ENCODE measurements around the gene SLC17A2.
"Not testable (repeated sequence)": the region's sequence is repeated elsewhere in the genome, so short reads cannot be mapped to it uniquely, and the experiment has no call there.

The SLC17A2 gene

GRCh38 chr6:25939593-25939992 lies 9.1 kb upstream of the SLC17A2 start:
- no peak overlapping the region for H3K27ac ChIP-seq (ENCODE audit: low read depth, low read length)
- H3K36me3 ChIP-seq (ENCODE audit: control insufficient read depth in 5 of 5, insufficient read depth in 5 of 5, low read length in 5 of 5), result no peaks in the 10 kb centered on the region
- no peak overlapping the region for H3K9ac ChIP-seq (ENCODE audit: low read length in 5 of 5)
- H3K4me3 ChIP-seq (ENCODE audit: low read depth in 1 of 5, low read length in 5 of 5), result no peak overlapping the region
- H3K9me3 ChIP-seq (ENCODE audit: control insufficient read depth in 5 of 5, low read length in 5 of 5), result no peaks in the 10 kb centered on the region
- peaks cover 0 to 4% (median 0%) of the 10 kb centered on the region in 5 donors for H3K27me3 ChIP-seq (ENCODE audit: control insufficient read depth in 5 of 5, insufficient read depth in 4 of 5, low read length in 5 of 5)
- no peaks in the 10 kb centered on the region for H3K4me1 ChIP-seq (ENCODE audit: control insufficient read depth in 5 of 5, insufficient read depth in 5 of 5, low read length in 5 of 5)

- Histone ChIP-seq H3K9me3 (ENCODE audit: control insufficient read depth in 5 of 5, low read length in 5 of 5) (no peaks in the 10 kb centered on the region), H3K27ac (ENCODE audit: low read depth, low read length) (no peak overlapping the region), H3K9ac (ENCODE audit: low read length in 5 of 5) (no peak overlapping the region), H3K27me3 (ENCODE audit: control insufficient read depth in 5 of 5, insufficient read depth in 4 of 5, low read length in 5 of 5) (peaks cover 0 to 4% (median 0%) of the 10 kb centered on the region in 5 donors), H3K4me1 (ENCODE audit: control insufficient read depth in 5 of 5, insufficient read depth in 5 of 5, low read length in 5 of 5) (no peaks in the 10 kb centered on the region), H3K4me3 (ENCODE audit: low read depth in 1 of 5, low read length in 5 of 5) (no peak overlapping the region), H3K36me3 (ENCODE audit: control insufficient read depth in 5 of 5, insufficient read depth in 5 of 5, low read length in 5 of 5) (no peaks in the 10 kb centered on the region)
Measured at GRCh38 chr6:25935953-25936352, 5.5 kb upstream of the SLC17A2 start.

- no peak overlapping the region for H3K9ac ChIP-seq (ENCODE audit: low read length in 5 of 5)
- H3K9me3 ChIP-seq (ENCODE audit: control insufficient read depth in 5 of 5, low read length in 5 of 5), result no peaks in the 10 kb centered on the region
- H3K4me1 ChIP-seq (ENCODE audit: control insufficient read depth in 5 of 5, insufficient read depth in 5 of 5, low read length in 5 of 5), result no peaks in the 10 kb centered on the region
- H3K36me3 ChIP-seq (ENCODE audit: control insufficient read depth in 5 of 5, insufficient read depth in 5 of 5, low read length in 5 of 5), result no peaks in the 10 kb centered on the region
- H3K27ac ChIP-seq (ENCODE audit: low read depth, low read length), result no peak overlapping the region
- H3K27me3 ChIP-seq (ENCODE audit: control insufficient read depth in 5 of 5, insufficient read depth in 4 of 5, low read length in 5 of 5), result peaks cover 0 to 4% (median 0%) of the 10 kb centered on the region in 5 donors
- H3K4me3 ChIP-seq (ENCODE audit: low read depth in 1 of 5, low read length in 5 of 5), result no peak overlapping the region
Measured at GRCh38 chr6:25934735-25935313, 4.3 kb upstream of the SLC17A2 start.

- Histone ChIP-seq H3K36me3 (ENCODE audit: control insufficient read depth in 5 of 5, insufficient read depth in 5 of 5, low read length in 5 of 5) (no peaks in the 10 kb centered on the region), H3K27ac (ENCODE audit: low read depth, low read length) (no peak overlapping the region), H3K4me3 (ENCODE audit: low read depth in 1 of 5, low read length in 5 of 5) (no peak overlapping the region), H3K27me3 (ENCODE audit: control insufficient read depth in 5 of 5, insufficient read depth in 4 of 5, low read length in 5 of 5) (peaks cover 0 to 4% (median 0%) of the 10 kb centered on the region in 5 donors), H3K4me1 (ENCODE audit: control insufficient read depth in 5 of 5, insufficient read depth in 5 of 5, low read length in 5 of 5) (no peaks in the 10 kb centered on the region), H3K9ac (ENCODE audit: low read length in 5 of 5) (no peak overlapping the region), H3K9me3 (ENCODE audit: control insufficient read depth in 5 of 5, low read length in 5 of 5) (no peaks in the 10 kb centered on the region)
Measured at GRCh38 chr6:25934156-25934555, 3.7 kb upstream of the SLC17A2 start.

GRCh38 chr6:25931411-25931709 lies 869 bp upstream of the SLC17A2 start:
- no peak overlapping the region for H3K4me3 ChIP-seq (ENCODE audit: low read depth in 1 of 5, low read length in 5 of 5)
- no peaks in the 10 kb centered on the region for H3K27me3 ChIP-seq (ENCODE audit: control insufficient read depth in 5 of 5, insufficient read depth in 4 of 5, low read length in 5 of 5)
- H3K4me1 ChIP-seq (ENCODE audit: control insufficient read depth in 5 of 5, insufficient read depth in 5 of 5, low read length in 5 of 5), result no peaks in the 10 kb centered on the region
- no peak overlapping the region for H3K27ac ChIP-seq (ENCODE audit: low read depth, low read length)
- no peaks in the 10 kb centered on the region for H3K9me3 ChIP-seq (ENCODE audit: control insufficient read depth in 5 of 5, low read length in 5 of 5)
- H3K9ac ChIP-seq (ENCODE audit: low read length in 5 of 5), result no peak overlapping the region
- no peaks in the 10 kb centered on the region for H3K36me3 ChIP-seq (ENCODE audit: control insufficient read depth in 5 of 5, insufficient read depth in 5 of 5, low read length in 5 of 5)

GRCh38 chr6:25929785-25930184 lies 706 bp downstream of the SLC17A2 start:
- not testable (repeated sequence) for H3K9ac ChIP-seq (ENCODE audit: low read length in 5 of 5); H3K27ac ChIP-seq (ENCODE audit: low read depth, low read length); H3K9me3 ChIP-seq (ENCODE audit: control insufficient read depth in 5 of 5, low read length in 5 of 5); H3K4me1 ChIP-seq (ENCODE audit: control insufficient read depth in 5 of 5, insufficient read depth in 5 of 5, low read length in 5 of 5); H3K36me3 ChIP-seq (ENCODE audit: control insufficient read depth in 5 of 5, insufficient read depth in 5 of 5, low read length in 5 of 5); H3K27me3 ChIP-seq (ENCODE audit: control insufficient read depth in 5 of 5, insufficient read depth in 4 of 5, low read length in 5 of 5); H3K4me3 ChIP-seq (ENCODE audit: low read depth in 1 of 5, low read length in 5 of 5)

GRCh38 chr6:25928562-25929324 lies 1.7 kb downstream of the SLC17A2 start:
- H3K4me3 ChIP-seq (ENCODE audit: low read depth in 1 of 5, low read length in 5 of 5), result no peak overlapping the region
- no peak overlapping the region for H3K27ac ChIP-seq (ENCODE audit: low read depth, low read length)
- no peak overlapping the region for H3K9ac ChIP-seq (ENCODE audit: low read length in 5 of 5)
- no peaks in the 10 kb centered on the region for H3K4me1 ChIP-seq (ENCODE audit: control insufficient read depth in 5 of 5, insufficient read depth in 5 of 5, low read length in 5 of 5)
- no peaks in the 10 kb centered on the region for H3K9me3 ChIP-seq (ENCODE audit: control insufficient read depth in 5 of 5, low read length in 5 of 5)
- H3K27me3 ChIP-seq (ENCODE audit: control insufficient read depth in 5 of 5, insufficient read depth in 4 of 5, low read length in 5 of 5), result no peaks in the 10 kb centered on the region
- no peaks in the 10 kb centered on the region for H3K36me3 ChIP-seq (ENCODE audit: control insufficient read depth in 5 of 5, insufficient read depth in 5 of 5, low read length in 5 of 5)

- Histone ChIP-seq H3K9me3 (ENCODE audit: control insufficient read depth in 5 of 5, low read length in 5 of 5) (no peaks in the 10 kb centered on the region), H3K27me3 (ENCODE audit: control insufficient read depth in 5 of 5, insufficient read depth in 4 of 5, low read length in 5 of 5) (no peaks in the 10 kb centered on the region), H3K4me3 (ENCODE audit: low read depth in 1 of 5, low read length in 5 of 5) (no peak overlapping the region), H3K27ac (ENCODE audit: low read depth, low read length) (no peak overlapping the region), H3K4me1 (ENCODE audit: control insufficient read depth in 5 of 5, insufficient read depth in 5 of 5, low read length in 5 of 5) (no peaks in the 10 kb centered on the region), H3K36me3 (ENCODE audit: control insufficient read depth in 5 of 5, insufficient read depth in 5 of 5, low read length in 5 of 5) (no peaks in the 10 kb centered on the region), H3K9ac (ENCODE audit: low read length in 5 of 5) (no peak overlapping the region)
Measured at GRCh38 chr6:25927756-25928216, 2.7 kb downstream of the SLC17A2 start.

GRCh38 chr6:25927178-25927577 lies 3.3 kb downstream of the SLC17A2 start:
- Histone ChIP-seq H3K4me1 (ENCODE audit: control insufficient read depth in 5 of 5, insufficient read depth in 5 of 5, low read length in 5 of 5) (no peaks in the 10 kb centered on the region), H3K27me3 (ENCODE audit: control insufficient read depth in 5 of 5, insufficient read depth in 4 of 5, low read length in 5 of 5) (no peaks in the 10 kb centered on the region), H3K36me3 (ENCODE audit: control insufficient read depth in 5 of 5, insufficient read depth in 5 of 5, low read length in 5 of 5) (no peaks in the 10 kb centered on the region), H3K27ac (ENCODE audit: low read depth, low read length) (no peak overlapping the region), H3K9me3 (ENCODE audit: control insufficient read depth in 5 of 5, low read length in 5 of 5) (no peaks in the 10 kb centered on the region), H3K9ac (ENCODE audit: low read length in 5 of 5) (no peak overlapping the region), H3K4me3 (ENCODE audit: low read depth in 1 of 5, low read length in 5 of 5) (no peak overlapping the region)

- Histone ChIP-seq H3K4me1 (ENCODE audit: control insufficient read depth in 5 of 5, insufficient read depth in 5 of 5, low read length in 5 of 5) (no peaks in the 10 kb centered on the region), H3K36me3 (ENCODE audit: control insufficient read depth in 5 of 5, insufficient read depth in 5 of 5, low read length in 5 of 5) (no peaks in the 10 kb centered on the region), H3K9me3 (ENCODE audit: control insufficient read depth in 5 of 5, low read length in 5 of 5) (no peaks in the 10 kb centered on the region), H3K27ac (ENCODE audit: low read depth, low read length) (no peak overlapping the region), H3K4me3 (ENCODE audit: low read depth in 1 of 5, low read length in 5 of 5) (no peak overlapping the region), H3K27me3 (ENCODE audit: control insufficient read depth in 5 of 5, insufficient read depth in 4 of 5, low read length in 5 of 5) (no peaks in the 10 kb centered on the region), H3K9ac (ENCODE audit: low read length in 5 of 5) (no peak overlapping the region)
Measured at GRCh38 chr6:25925876-25926275, 4.6 kb downstream of the SLC17A2 start.

Data from subcutaneous abdominal adipose tissue (tissue), 5 donors.